Stimulated activated naive CD8-positive, alpha-beta T cell treated with anti-CD3 and anti-CD28 coated beads, Interleukin-15, amount 100 ng/mL, for 72 hours (primary cell): Measurements from ENCODE around the gene VCAN.

Experiments used
- ATAC-seq: fragments of 150-1000 bp; cut with Tn5 transposase; 2 replicates; pipeline ENCODE4 v1.10.0; 2021; ENCODE audit warnings: mild to moderate bottlenecking, moderate library complexity
- DNase-seq, 2 donors: peaks; one replicate each; pipeline ENCODE4 v3.0.0; 2021 to 2022
- H3K27ac Mint-ChIP-seq, 2 donors: one replicate each; pipeline ENCODE4 v1.8.0; 2022; ENCODE audit warnings: mild to moderate bottlenecking in 2 of 2, mixed read lengths in 2 of 2, moderate library complexity in 2 of 2
- H3K27me3 Mint-ChIP-seq: one replicate; pipeline ENCODE4 v1.8.0; 2022; ENCODE audit warnings: mixed read lengths
- H3K4me1 Mint-ChIP-seq: one replicate; pipeline ENCODE4 v1.8.0; 2022; ENCODE audit warnings: mild to moderate bottlenecking, mixed read lengths
- H3K4me3 Mint-ChIP-seq, 2 donors: one replicate each; pipeline ENCODE4 v1.8.0; 2022; ENCODE audit warnings: mild to moderate bottlenecking in 2 of 2, mixed read lengths in 2 of 2, moderate library complexity in 1 of 2
- H3K9me3 Mint-ChIP-seq, 2 donors: one replicate each; pipeline ENCODE4 v1.8.0; 2022; ENCODE audit warnings: mixed read lengths in 2 of 2

VCAN gene

DNA sequence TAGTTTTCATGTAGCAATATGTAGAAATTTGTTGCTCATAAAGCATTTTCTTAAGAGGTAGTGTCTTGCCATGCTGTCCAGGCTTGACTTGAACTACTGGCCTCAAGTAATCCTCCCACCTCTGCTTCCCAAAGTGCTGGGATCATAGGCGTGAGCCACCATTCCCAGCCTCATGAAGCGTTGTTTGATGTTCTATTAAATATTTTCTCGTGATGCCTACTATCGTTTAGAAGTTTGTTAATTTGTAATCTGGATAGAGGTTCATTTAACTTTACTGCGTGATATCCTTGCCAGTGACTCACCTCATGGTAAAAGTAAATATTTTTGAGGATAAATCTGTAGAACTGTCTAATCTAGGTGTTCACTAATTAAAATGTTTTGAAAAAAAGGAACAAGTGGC, 82.6 kb downstream of the VCAN start:
- H3K27me3 Mint-ChIP-seq = peaks cover 8% of the 10 kb centered on the region
- H3K9me3 Mint-ChIP-seq = no peaks in the 10 kb centered on the region
- H3K4me1 Mint-ChIP-seq = no peaks in the 10 kb centered on the region
- DNase-seq = no peak
- ATAC-seq = no peak
- H3K4me3 Mint-ChIP-seq = no peak overlapping the region
- H3K27ac Mint-ChIP-seq = no peak overlapping the region

- no peaks in the 10 kb centered on the region for H3K4me1 Mint-ChIP-seq
- peaks cover 14% of the 10 kb centered on the region for H3K27me3 Mint-ChIP-seq
- DNase-seq (no peak), ATAC-seq (no peak)
- no peak overlapping the region for H3K4me3 Mint-ChIP-seq
- H3K9me3 Mint-ChIP-seq = no peaks in the 10 kb centered on the region
- H3K27ac Mint-ChIP-seq = no peak overlapping the region
These were observed 83.1 kb downstream of the VCAN start for GRCh38 chr5:83554686-83555085.

GRCh38 chr5:83555263-83555662, 83.7 kb downstream of the VCAN start:
- H3K4me3 Mint-ChIP-seq = no peak overlapping the region
- no peaks in the 10 kb centered on the region for H3K9me3 Mint-ChIP-seq

GRCh38 chr5:83556190-83556589, 84.6 kb downstream of the VCAN start:
- H3K9me3 Mint-ChIP-seq = no peaks in the 10 kb centered on the region
- H3K4me3 Mint-ChIP-seq = no peak overlapping the region
- H3K27me3 Mint-ChIP-seq = peaks cover 24% of the 10 kb centered on the region
- H3K27ac Mint-ChIP-seq = no peak overlapping the region
- no peaks in the 10 kb centered on the region for H3K4me1 Mint-ChIP-seq
- no peak for ATAC-seq
- DNase-seq = no peak

More at GRCh38 chr5:83555263-83555662, 83.7 kb downstream of the VCAN start:
- H3K27ac Mint-ChIP-seq = no peak overlapping the region
- H3K4me1 Mint-ChIP-seq = no peaks in the 10 kb centered on the region
- ATAC-seq (no peak), DNase-seq (no peak)
- H3K27me3 Mint-ChIP-seq = peaks cover 15% of the 10 kb centered on the region

GRCh38 chr5:83559118-83559785, 87.7 kb downstream of the VCAN start:
- no peak for DNase-seq
- Mint-ChIP-seq H3K27ac (no peak overlapping the region), H3K4me3 (no peak overlapping the region), H3K4me1 (no peaks in the 10 kb centered on the region), H3K27me3 (peaks cover 47% of the 10 kb centered on the region), H3K9me3 (no peaks in the 10 kb centered on the region)
- ATAC-seq = no peak

DNA sequence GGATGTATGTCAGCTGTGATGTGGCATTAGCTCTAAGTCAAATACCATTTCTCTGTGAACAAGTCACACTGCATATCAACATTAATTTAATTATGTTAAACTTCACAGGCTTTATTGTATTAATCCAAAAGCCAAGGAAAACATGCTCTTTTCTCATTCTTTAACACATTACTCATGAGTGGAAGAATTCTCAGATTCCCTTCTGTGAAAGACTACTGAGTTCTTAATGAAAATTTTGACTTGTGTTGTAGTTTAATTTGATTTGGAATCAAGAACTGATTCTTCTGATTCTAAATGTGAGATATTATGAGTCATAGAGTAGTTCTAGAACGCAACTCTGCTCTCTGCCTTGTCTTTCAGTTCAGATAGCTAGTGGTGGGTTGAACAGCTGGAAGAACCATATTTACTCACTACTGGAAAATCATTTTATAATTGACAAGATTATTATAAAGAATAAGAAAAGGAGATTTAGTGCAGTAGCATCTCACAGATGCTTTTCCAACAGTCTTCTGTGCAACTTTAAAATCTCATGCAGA, 90.6 kb downstream of the VCAN start:
- no peak for DNase-seq
- Mint-ChIP-seq H3K4me1 (no peaks in the 10 kb centered on the region), H3K27ac (no peak overlapping the region), H3K27me3 (peaks cover 53% of the 10 kb centered on the region), H3K4me3 (no peak overlapping the region), H3K9me3 (no peaks in the 10 kb centered on the region)
- no peak for ATAC-seq

DNA sequence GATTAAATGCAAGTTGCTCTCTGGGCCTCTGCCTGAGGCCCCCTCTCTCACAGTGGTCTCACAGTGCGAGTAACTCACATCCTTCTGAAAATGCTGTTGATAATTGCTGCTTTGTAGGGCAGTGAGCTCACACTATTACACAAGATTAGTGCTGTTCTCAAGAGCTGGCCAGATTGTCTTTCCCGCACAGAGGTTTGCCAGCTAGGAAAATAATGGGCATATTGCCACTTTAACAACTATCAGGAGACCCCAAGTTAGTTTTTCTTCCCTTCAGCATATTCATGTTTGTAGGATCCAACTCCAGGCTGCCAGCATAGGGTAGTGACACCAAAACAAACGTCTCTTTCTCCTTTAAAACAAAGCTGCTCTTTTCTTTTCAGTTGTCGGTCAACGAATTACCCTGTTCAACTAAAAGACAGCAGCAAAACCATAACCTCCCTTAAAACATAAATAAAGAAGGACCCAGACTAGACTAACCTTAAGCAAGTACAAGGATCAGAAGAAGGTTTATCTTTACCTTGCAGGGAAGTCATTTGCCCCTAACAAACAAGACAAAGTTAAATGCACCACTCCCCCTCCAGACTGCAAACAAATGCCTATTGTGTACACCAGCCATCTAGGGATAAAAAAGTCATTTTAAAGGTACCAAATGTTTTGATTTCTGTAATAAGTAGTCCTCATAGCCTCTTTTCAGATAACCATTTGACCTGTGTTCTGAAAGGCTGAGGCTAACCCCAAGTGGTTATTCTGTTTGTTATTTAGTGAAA, 91.4 kb downstream of the VCAN start:
- no peak for DNase-seq
- no peaks in the 10 kb centered on the region for H3K4me1 Mint-ChIP-seq
- ATAC-seq = no peak

DNA sequence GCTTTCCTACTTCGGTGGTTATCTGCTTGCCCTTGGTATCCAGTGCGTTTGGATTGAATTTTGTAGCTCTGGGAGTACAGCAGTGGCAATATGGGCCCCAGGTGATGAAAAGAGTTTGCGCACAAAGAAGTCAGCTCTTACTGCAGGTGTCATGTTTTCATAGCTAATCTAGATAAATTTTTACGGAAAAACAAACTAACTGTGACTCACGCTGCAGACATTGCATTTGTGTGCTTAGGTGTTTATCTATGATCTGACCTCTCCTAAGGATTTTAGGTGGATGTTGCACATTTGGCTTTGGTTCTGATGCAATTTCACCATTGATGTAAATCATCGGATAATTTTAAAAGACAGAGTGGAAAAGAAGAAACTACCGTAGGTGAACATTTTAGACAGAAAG, 92.1 kb downstream of the VCAN start:
- Mint-ChIP-seq H3K9me3 (no peaks in the 10 kb centered on the region), H3K27ac (no peak overlapping the region), H3K27me3 (peaks cover 49% of the 10 kb centered on the region), H3K4me1 (no peaks in the 10 kb centered on the region), H3K4me3 (no peak overlapping the region)
- no peak for DNase-seq
- no peak for ATAC-seq

More for the DNA sequence above, 91.4 kb downstream of the VCAN start:
- H3K9me3 Mint-ChIP-seq = no peaks in the 10 kb centered on the region
- peaks cover 49% of the 10 kb centered on the region for H3K27me3 Mint-ChIP-seq
- no peak overlapping the region for H3K27ac Mint-ChIP-seq
- no peak overlapping the region for H3K4me3 Mint-ChIP-seq

DNA sequence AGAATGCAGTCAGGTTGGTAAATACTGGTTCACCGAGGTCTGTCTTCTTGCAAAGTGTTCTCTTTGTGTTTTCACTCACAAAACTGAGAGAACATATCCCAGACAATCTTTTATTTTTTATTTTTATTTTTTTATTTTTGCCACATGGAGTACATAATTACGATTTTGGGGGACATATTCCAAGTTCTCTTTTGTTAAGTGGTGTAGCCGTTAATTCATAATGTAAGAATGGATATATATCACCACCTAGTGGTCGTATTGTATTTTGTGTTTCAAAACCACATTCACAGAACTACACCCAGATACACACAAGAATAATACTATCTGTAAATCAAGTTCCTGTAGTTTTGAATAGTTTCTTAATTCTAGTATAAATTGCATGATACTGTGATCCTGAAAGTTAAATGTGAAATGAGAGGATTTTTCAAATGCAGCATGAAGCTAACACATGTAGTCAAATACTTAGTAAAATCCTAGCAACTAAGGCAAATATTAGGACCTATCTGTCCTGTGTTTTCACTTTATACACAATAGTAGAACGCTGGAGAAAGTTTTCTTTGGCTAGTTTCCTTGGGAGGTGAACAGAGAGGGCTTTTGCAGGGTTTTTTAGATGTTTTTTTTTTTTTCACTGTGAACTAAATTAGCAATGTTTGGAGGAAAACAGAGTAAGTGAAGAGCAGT, 92.7 kb downstream of the VCAN start:
- H3K9me3 Mint-ChIP-seq = no peaks in the 10 kb centered on the region
- no peak overlapping the region for H3K4me3 Mint-ChIP-seq
- no peak for DNase-seq
- no peak for ATAC-seq
- no peak overlapping the region for H3K27ac Mint-ChIP-seq
- H3K4me1 Mint-ChIP-seq = no peaks in the 10 kb centered on the region
- peaks cover 47% of the 10 kb centered on the region for H3K27me3 Mint-ChIP-seq

GRCh38 chr5:83567741-83568140, 96.2 kb downstream of the VCAN start:
- Mint-ChIP-seq H3K4me1 (no peaks in the 10 kb centered on the region), H3K27ac (no peak overlapping the region), H3K27me3 (peaks cover 29% of the 10 kb centered on the region), H3K9me3 (no peaks in the 10 kb centered on the region), H3K4me3 (no peak overlapping the region)
- ATAC-seq (no peak), DNase-seq (no peak)

DNA sequence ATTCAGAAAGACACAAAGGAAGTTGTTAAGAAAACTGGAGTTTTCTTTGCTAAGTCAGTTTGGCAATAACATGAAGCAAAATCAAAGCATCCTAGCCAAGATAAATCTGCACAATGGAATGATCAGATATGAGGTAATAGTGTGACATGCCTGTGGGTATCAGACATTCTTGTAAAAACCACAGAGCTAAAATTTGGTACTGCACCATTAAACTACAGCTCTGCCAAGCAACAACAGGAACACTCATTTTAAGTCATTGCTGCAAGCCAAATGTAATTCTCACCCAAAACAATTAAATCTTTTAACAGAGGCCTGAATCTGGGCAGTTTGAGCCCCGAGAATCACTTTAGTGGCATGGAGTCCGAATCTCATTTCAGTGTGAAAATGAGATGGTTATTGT, 96.6 kb downstream of the VCAN start:
- ATAC-seq (no peak), DNase-seq (no peak)
- Mint-ChIP-seq H3K9me3 (no peaks in the 10 kb centered on the region), H3K27ac (no peak overlapping the region), H3K27me3 (peaks cover 25% of the 10 kb centered on the region), H3K4me3 (no peak overlapping the region), H3K4me1 (no peaks in the 10 kb centered on the region)

- ATAC-seq (no peak), DNase-seq (no peak)
- H3K9me3 Mint-ChIP-seq = no peaks in the 10 kb centered on the region
- no peak overlapping the region for H3K27ac Mint-ChIP-seq
- H3K4me3 Mint-ChIP-seq = no peak overlapping the region
- H3K27me3 Mint-ChIP-seq = peaks cover 24% of the 10 kb centered on the region
- no peaks in the 10 kb centered on the region for H3K4me1 Mint-ChIP-seq
These were observed 99.4 kb downstream of the VCAN start for GRCh38 chr5:83570916-83571315.

GRCh38 chr5:83572271-83572670, 100.7 kb downstream of the VCAN start:
- no peaks in the 10 kb centered on the region for H3K4me1 Mint-ChIP-seq
- ATAC-seq (no peak), DNase-seq (no peak)
- H3K4me3 Mint-ChIP-seq = no peak overlapping the region
- no peak overlapping the region for H3K27ac Mint-ChIP-seq
- no peaks in the 10 kb centered on the region for H3K9me3 Mint-ChIP-seq
- H3K27me3 Mint-ChIP-seq = peaks cover 19% of the 10 kb centered on the region

DNA sequence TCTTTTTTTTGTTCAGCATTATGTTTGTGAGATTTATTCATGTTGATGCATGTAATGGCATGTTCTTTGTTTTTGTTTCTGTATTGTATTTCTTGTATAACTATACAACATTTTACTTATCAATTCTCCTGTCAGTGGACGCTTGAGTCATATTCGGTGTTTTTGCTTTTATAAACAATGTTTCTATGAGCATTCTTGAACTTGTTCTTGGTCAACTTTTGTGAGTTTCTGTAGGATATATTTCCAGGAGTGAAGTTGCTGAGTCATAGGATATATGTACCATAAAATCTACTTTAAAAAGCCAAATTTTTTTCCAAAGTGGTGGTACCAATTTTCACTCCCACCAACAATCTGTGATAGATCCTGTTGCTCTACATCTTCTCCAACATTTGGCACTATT, 104.8 kb downstream of the VCAN start:
- Mint-ChIP-seq H3K27me3 (peaks cover 15% of the 10 kb centered on the region), H3K9me3 (no peaks in the 10 kb centered on the region), H3K27ac (no peak overlapping the region), H3K4me1 (no peaks in the 10 kb centered on the region), H3K4me3 (no peak overlapping the region)
- ATAC-seq = no peak
- no peak for DNase-seq

- DNase-seq (no peak), ATAC-seq (no peak)
- Mint-ChIP-seq H3K27me3 (peaks cover 15% of the 10 kb centered on the region), H3K4me1 (no peaks in the 10 kb centered on the region), H3K4me3 (no peak overlapping the region), H3K27ac (no peak overlapping the region), H3K9me3 (no peaks in the 10 kb centered on the region)
These were observed 105.6 kb downstream of the VCAN start for GRCh38 chr5:83577036-83577636.

DNA sequence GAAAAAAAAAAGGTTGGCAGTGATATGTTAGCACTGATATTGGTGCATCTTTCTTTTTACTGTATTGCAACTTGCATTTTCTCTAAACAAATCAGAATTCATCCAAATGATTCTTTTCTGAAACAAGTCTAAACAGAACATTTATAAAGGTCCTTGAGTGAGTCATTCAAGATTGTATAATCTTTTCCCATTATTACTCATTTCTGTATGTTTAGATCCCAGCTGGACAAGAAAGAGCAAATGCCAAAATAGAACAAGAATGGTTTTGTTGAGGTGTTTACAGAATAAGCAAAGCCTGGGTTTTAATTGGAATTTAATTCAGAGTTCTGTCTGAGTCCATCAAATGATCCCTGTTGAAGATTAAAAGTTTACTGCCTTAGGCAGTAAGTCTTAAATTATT, 112.3 kb downstream of the VCAN start:
- Mint-ChIP-seq H3K9me3 (no peaks in the 10 kb centered on the region), H3K4me3 (no peak overlapping the region), H3K27me3 (no peaks in the 10 kb centered on the region), H3K4me1 (no peaks in the 10 kb centered on the region), H3K27ac (no peak overlapping the region)
- no peak for DNase-seq
- no peak for ATAC-seq
